ENCODE data around the gene COL27A1. TPM values are rescaled to one million over a fixed set of nuclear protein-coding genes. Genes with fewer than 3 reads are reported as not detected.

COL27A1 gene
- total RNA-seq, 1 donor from 2014 or later: 13.0 TPM

GRCh38 chr9:114261987-114262386 lies 106.7 kb downstream of the COL27A1 start:
- Histone ChIP-seq H3K36me3 (no peaks in the 10 kb centered on the region), H3K9me3 (no peaks in the 10 kb centered on the region), H3K27ac (no peak overlapping the region), H3K4me1 (peaks cover 4% of the 10 kb centered on the region), H3K4me3 (no peak overlapping the region), H3K27me3 (ENCODE audit: low read depth) (no peaks in the 10 kb centered on the region)
- no peak for TF ChIP-seq CTCF (IDR thresholded peaks at IDR 0.05)
- no peak for ATAC-seq
- DNase-seq: no peak
- intact Hi-C loops (cut with DNase I): no loop called here

- Histone ChIP-seq H3K4me3 (no peak overlapping the region), H3K27me3 (ENCODE audit: low read depth) (no peaks in the 10 kb centered on the region), H3K36me3 (no peaks in the 10 kb centered on the region), H3K27ac (no peak overlapping the region), H3K9me3 (no peaks in the 10 kb centered on the region), H3K4me1 (peaks cover 4% of the 10 kb centered on the region)
- ATAC-seq (peak; percentile 11 to 47), DNase-seq (no peak)
- TF ChIP-seq CTCF (IDR thresholded peaks at IDR 0.05): peak; percentile 9
- intact Hi-C loops (cut with DNase I): no loop called here
Measured at GRCh38 chr9:114263853-114264510, 108.6 kb downstream of the COL27A1 start.

GRCh38 chr9:114264806-114265550 lies 109.6 kb downstream of the COL27A1 start:
- Histone ChIP-seq H3K36me3 (no peaks in the 10 kb centered on the region), H3K4me1 (peaks cover 4% of the 10 kb centered on the region), H3K9me3 (no peaks in the 10 kb centered on the region), H3K27me3 (ENCODE audit: low read depth) (no peaks in the 10 kb centered on the region), H3K4me3 (no peak overlapping the region), H3K27ac (no peak overlapping the region)
- peak; percentile 38 to 60 for ATAC-seq
- no peak for TF ChIP-seq CTCF (IDR thresholded peaks at IDR 0.05)
- no peak for DNase-seq
- intact Hi-C loops (cut with DNase I): no loop called here

- no peak overlapping the region for H3K4me3 ChIP-seq
- intact Hi-C loops (cut with DNase I): no loop called here
- H3K36me3 ChIP-seq: no peaks in the 10 kb centered on the region
- H3K9me3 ChIP-seq: no peaks in the 10 kb centered on the region
- peaks cover 4% of the 10 kb centered on the region for H3K4me1 ChIP-seq
- H3K27me3 ChIP-seq (ENCODE audit: low read depth): no peaks in the 10 kb centered on the region
- no peak overlapping the region for H3K27ac ChIP-seq
- ATAC-seq (no peak), DNase-seq (no peak)
- no peak for TF ChIP-seq CTCF (IDR thresholded peaks at IDR 0.05)
Measured at GRCh38 chr9:114266969-114267368, 111.6 kb downstream of the COL27A1 start.

GRCh38 chr9:114269023-114269422 lies 113.7 kb downstream of the COL27A1 start:
- H3K27ac ChIP-seq: no peak overlapping the region
- intact Hi-C loops (cut with DNase I): no loop called here
- no peak for DNase-seq
- TF ChIP-seq CTCF (IDR thresholded peaks at IDR 0.05): no peak
- H3K27me3 ChIP-seq (ENCODE audit: low read depth): no peaks in the 10 kb centered on the region
- H3K4me3 ChIP-seq: no peak overlapping the region
- no peak for ATAC-seq
- no peaks in the 10 kb centered on the region for H3K9me3 ChIP-seq
- H3K4me1 ChIP-seq: peaks cover 4% of the 10 kb centered on the region
- H3K36me3 ChIP-seq: no peaks in the 10 kb centered on the region
